H1 (cell line): ENCODE data around the gene CENPF. TPM values are rescaled to one million over a fixed set of nuclear protein-coding genes. Genes with fewer than 3 reads are reported as not detected.

ENCODE experiments used
- CBX8 ChIP-seq: fragments of 300-800, 300-1000 bp; sonication (generic); IDR thresholded peaks from 2 replicates; pipeline ENCODE4 v1.7.1; 2016; ENCODE audit warnings: low read depth, low read length, borderline replicate concordance
- KDM4A ChIP-seq: IDR thresholded peaks from one replicate; pipeline ENCODE4 v1.7.1; 2012; ENCODE audit warnings: low read depth, mild to moderate bottlenecking, moderate library complexity, low read length, inconsistent platforms; ENCODE audit not compliant: severe bottlenecking
- KDM5A ChIP-seq: fragments of 200-600 bp; IDR thresholded peaks from 2 replicates; pipeline ENCODE4 v1.7.1; 2012; ENCODE audit warnings: mild to moderate bottlenecking, low read length, inconsistent platforms, mixed read lengths
- RBBP5 ChIP-seq: IDR thresholded peaks from 2 replicates; pipeline ENCODE4 v1.7.1; 2012; ENCODE audit warnings: low read depth, mild to moderate bottlenecking, inconsistent platforms, low read length, moderate library complexity, borderline replicate concordance
- RXRA ChIP-seq: IDR thresholded peaks from 2 replicates; pipeline ENCODE4 v1.6.1; 2011; ENCODE audit warnings: low read depth, mild to moderate bottlenecking, low read length, moderate library complexity; ENCODE audit not compliant: insufficient read depth
- SP4 ChIP-seq: IDR thresholded peaks from 2 replicates; pipeline ENCODE4 v1.6.1; 2012; ENCODE audit warnings: low read length, inconsistent platforms
- polyA plus RNA-seq, 7 experiments: library from polyadenylated mRNA; depleted of rRNA in 3 of 7; stranded (reverse) in 5 of 7; unstranded in 2 of 7; fragments of >200 nt in 5 of 7; fragments of 200-250 nt in 2 of 7; gene quantifications; 1 replicate in 5 of 7; 2 replicates in 1 of 7; 4 replicates in 1 of 7; pipeline versions ENCODE4 v1.2.1 to v1.2.3, GENCODE V29; 2011 to 2013; ENCODE audit warnings: missing spikeins in 2 of 7, mixed read lengths in 2 of 7
- total RNA-seq: library from RNA; stranded (reverse); fragmentation: NEBNext Ultra II Directional; extraction: Animal tissue kit (Norgen Biotek cat#: 25700); gene quantifications from 2 replicates; pipeline ENCODE4 v1.2.1, GENCODE V29; 2021

CENPF gene
- total and polyA plus RNA-seq, 2 of the 8 experiments (the other 6 are each of a cell fraction or from before 2014, with no cell fraction given), result 13.7 to 170 TPM

DNA sequence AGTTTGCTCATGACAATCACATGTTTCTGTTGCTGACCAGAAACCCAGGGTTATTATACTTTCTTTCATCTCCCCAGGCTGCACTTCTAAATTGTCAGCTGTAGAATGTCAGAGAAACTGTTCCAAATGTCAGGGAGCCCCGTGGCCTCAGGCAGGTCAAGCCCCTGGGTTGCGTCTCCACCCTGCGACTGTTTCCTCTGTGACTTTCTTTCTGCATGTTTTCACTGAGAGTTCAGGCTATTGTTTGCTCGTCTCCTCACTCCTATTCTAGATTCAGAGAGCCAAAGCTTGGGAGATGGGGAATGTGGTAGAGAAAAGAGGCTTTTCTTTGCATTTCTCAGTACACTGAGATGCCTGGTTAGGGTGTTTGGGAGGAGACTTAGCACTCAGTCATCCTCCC is 97.4 kb downstream of the CENPF start (continued):
- TF ChIP-seq KDM5A, result no peak
- TF ChIP-seq CBX8, result no peak
- TF ChIP-seq KDM4A, result no peak
- no peak for TF ChIP-seq RXRA
- TF ChIP-seq SP4, result no peak
- TF ChIP-seq RBBP5, result no peak
